LoVo (cell line): Measurements from ENCODE around the gene RETN.
"Not testable (repeated sequence)": the region's sequence is repeated elsewhere in the genome, so short reads cannot be mapped to it uniquely, and the experiment has no call there.

Experiments used
- DNase-seq: peaks from one replicate; pipeline ENCODE4 v3.0.0-alpha.2; 2016; ENCODE audit warnings: low spot score

The RETN gene

GRCh38 chr19:7637374-7638256 lies 31.2 kb upstream of the RETN start:
- peak; percentile 29 for DNase-seq

- DNase-seq: no peak
Measured at GRCh38 chr19:7638802-7639465, 29.9 kb upstream of the RETN start.

- DNase-seq: no peak
Measured at GRCh38 chr19:7639863-7640348, 28.9 kb upstream of the RETN start.

GRCh38 chr19:7640803-7641202 lies 28.0 kb upstream of the RETN start:
- DNase-seq: no peak

- no peak for DNase-seq
Measured at GRCh38 chr19:7641290-7642276, 27.3 kb upstream of the RETN start.

GRCh38 chr19:7642295-7643030 lies 26.4 kb upstream of the RETN start:
- no peak for DNase-seq

- no peak for DNase-seq
Measured at GRCh38 chr19:7643031-7643415, 25.8 kb upstream of the RETN start.

GRCh38 chr19:7643629-7644549 lies 25.0 kb upstream of the RETN start:
- not testable (repeated sequence) for DNase-seq

- DNase-seq: no peak
Measured at GRCh38 chr19:7644550-7644877, 24.3 kb upstream of the RETN start.

GRCh38 chr19:7645163-7645562 lies 23.7 kb upstream of the RETN start:
- no peak for DNase-seq

GRCh38 chr19:7645656-7646425 lies 23.0 kb upstream of the RETN start:
- DNase-seq: no peak

GRCh38 chr19:7646426-7646700 lies 22.5 kb upstream of the RETN start:
- no peak for DNase-seq

GRCh38 chr19:7647156-7647555 lies 21.7 kb upstream of the RETN start:
- DNase-seq: no peak

GRCh38 chr19:7648265-7649014 lies 20.4 kb upstream of the RETN start:
- DNase-seq: no peak

GRCh38 chr19:7650148-7650547 lies 18.7 kb upstream of the RETN start:
- no peak for DNase-seq

GRCh38 chr19:7652061-7652641 lies 16.7 kb upstream of the RETN start:
- DNase-seq: peak; percentile 89

GRCh38 chr19:7654401-7654800 lies 14.4 kb upstream of the RETN start:
- no peak for DNase-seq

GRCh38 chr19:7655581-7655980 lies 13.3 kb upstream of the RETN start:
- DNase-seq: no peak
